GM23248 (cell line): Measurements from ENCODE around the gene PNPLA7. TPM values are rescaled to one million over a fixed set of nuclear protein-coding genes. Genes with fewer than 3 reads are reported as not detected.

Experiments
- DNase-seq: peaks from one replicate; pipeline ENCODE4 v3.0.0-alpha.2; 2015
- H2AFZ ChIP-seq: fragments of 200-600 bp; sonication (generic); 2 replicates; pipeline ENCODE4 v1.6.1; 2016; ENCODE audit warnings: antibody characterized with exemption
- H3F3A ChIP-seq: fragments of 200-600 bp; sonication (generic); 2 replicates; pipeline ENCODE4 v1.6.1; 2016; ENCODE audit warnings: mild to moderate bottlenecking, antibody characterized with exemption, mixed run types; ENCODE audit not compliant: insufficient read depth
- H3K27ac ChIP-seq: fragments of 200-600 bp; sonication (generic); 2 replicates; pipeline ENCODE4 v1.5.1; 2016; ENCODE audit warnings: mild to moderate bottlenecking
- H3K27me3 ChIP-seq: fragments of 200-600 bp; sonication (generic); replicated peaks from 2 replicates; pipeline ENCODE4 v1.6.1; 2016; ENCODE audit warnings: mild to moderate bottlenecking; ENCODE audit not compliant: insufficient read depth
- H3K36me3 ChIP-seq: fragments of 200-600 bp; sonication (generic); 2 replicates; pipeline ENCODE4 v1.6.1; 2016; ENCODE audit warnings: low read depth, mild to moderate bottlenecking
- H3K4me1 ChIP-seq: fragments of 200-600 bp; sonication (generic); 2 replicates; pipeline ENCODE4 v1.6.1; 2016; ENCODE audit warnings: mild to moderate bottlenecking; ENCODE audit not compliant: insufficient read depth
- H3K4me2 ChIP-seq: fragments of 200-600 bp; sonication (generic); one replicate; pipeline ENCODE4 v1.6.1; 2016; ENCODE audit warnings: mild to moderate bottlenecking; ENCODE audit not compliant: unreplicated experiment
- H3K4me3 ChIP-seq: fragments of 200-600 bp; sonication (generic); 2 replicates; pipeline ENCODE4 v1.5.1; 2016; ENCODE audit warnings: mild to moderate bottlenecking
- H3K79me2 ChIP-seq: fragments of 200-600 bp; sonication (generic); 2 replicates; pipeline ENCODE4 v1.6.1; 2016; ENCODE audit warnings: mild to moderate bottlenecking; ENCODE audit not compliant: insufficient read depth
- H3K9ac ChIP-seq: fragments of 200-600 bp; sonication (generic); 2 replicates; pipeline ENCODE4 v1.6.1; 2016; ENCODE audit warnings: mild to moderate bottlenecking
- H3K9me2 ChIP-seq: fragments of 200-600 bp; sonication (generic); 2 replicates; pipeline ENCODE4 v1.6.1; 2016; ENCODE audit warnings: mixed run types, mild to moderate bottlenecking, moderate library complexity; ENCODE audit not compliant: insufficient read depth
- H3K9me3 ChIP-seq: fragments of 200-600 bp; sonication (generic); one replicate; pipeline ENCODE4 v1.6.1; 2017; ENCODE audit warnings: low read depth
- H4K20me1 ChIP-seq: fragments of 200-600 bp; sonication (generic); 2 replicates; pipeline ENCODE4 v1.6.0; 2016; ENCODE audit not compliant: insufficient read depth
- EZH2 ChIP-seq: fragments of 200-600 bp; sonication (generic); IDR thresholded peaks from 2 replicates; pipeline ENCODE4 v1.6.1; 2018; ENCODE audit warnings: antibody characterized with exemption, mild to moderate bottlenecking; ENCODE audit not compliant: insufficient read depth, poor library complexity, severe bottlenecking
- EZH2phosphoT487 ChIP-seq: fragments of 200-600 bp; sonication (generic); IDR thresholded peaks from 2 replicates; pipeline ENCODE4 v1.6.1; 2018; ENCODE audit warnings: antibody characterized with exemption, moderate library complexity, mild to moderate bottlenecking, low read depth; ENCODE audit not compliant: insufficient read depth
- WGBS, 2 experiments: methylation state at CpG; one replicate each; pipeline ENCODE4 v1.1.6; 2015 to 2017; ENCODE audit warnings: low lambda C conversion rate in 2 of 2, low coverage in 1 of 2; ENCODE audit errors: missing lambda C conversion rate in 2 of 2; 5-methylcytosine and 5-hydroxymethylcytosine counted together
- in situ Hi-C: fragments of 300-500 bp; cut with MboI; formaldehyde crosslinking; loops from 2 replicates; pipeline ENCODE4 v1.15.0; 2020
- polyA plus RNA-seq: library from polyadenylated mRNA; unstranded; fragments of >200 nt; fragmentation: Nextera tagmentation; extraction: Ambion mirVana; gene quantifications from 2 replicates; pipeline ENCODE4 v1.2.1, GENCODE V29; 2016
- total RNA-seq: library from RNA; depleted of rRNA; stranded (reverse); fragments of >200 nt; shearing (Covaris generic); gene quantifications from 2 replicates; pipeline ENCODE4 v1.2.3, GENCODE V29; 2014

Gene PNPLA7
- total and polyA plus RNA-seq, 2 experiments from 2014 or later = 0.54 to 0.59 TPM

DNA sequence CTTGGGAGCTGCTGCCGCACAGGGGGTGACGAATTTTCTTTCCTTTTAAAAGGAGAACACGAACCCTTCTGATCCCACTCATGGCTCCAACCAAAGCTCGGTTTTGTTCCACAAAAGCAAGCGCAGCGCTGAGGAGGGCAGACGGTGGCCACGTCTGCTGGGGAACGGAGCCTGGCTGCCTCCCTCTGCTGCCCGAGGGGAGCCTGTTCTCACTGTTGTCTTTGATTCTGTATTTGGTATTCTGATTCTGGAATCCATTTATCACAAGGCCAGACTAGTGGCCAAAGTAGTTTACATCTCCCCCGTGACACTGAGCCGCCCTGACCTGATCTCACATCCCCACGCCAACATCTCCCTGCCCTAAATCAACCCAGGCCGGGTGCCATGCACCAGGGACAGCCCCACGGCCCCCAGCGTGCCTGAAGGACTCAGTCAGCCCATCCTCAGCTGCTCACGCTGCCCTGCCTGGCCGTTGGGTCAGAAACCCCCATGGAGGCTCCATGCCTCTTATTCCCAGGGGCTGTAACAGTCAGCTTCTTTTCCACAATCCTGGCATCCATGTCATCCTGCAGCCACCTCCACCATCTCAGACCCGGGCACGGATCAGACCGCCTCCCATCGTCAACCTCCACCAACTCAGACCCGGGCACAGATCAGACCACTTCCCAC, 84.3 kb downstream of the PNPLA7 start:
- WGBS, 2 experiments = 85 to 87% methylated on average over 23 of the region's 23 CpGs
- H2AFZ ChIP-seq = no peak overlapping the region
- no peak overlapping the region for H3K4me2 ChIP-seq
- no peaks in the 10 kb centered on the region for H4K20me1 ChIP-seq
- H3K4me1 ChIP-seq = no peaks in the 10 kb centered on the region
- no peak for DNase-seq
- no peak overlapping the region for H3K27ac ChIP-seq
- H3K9me2 ChIP-seq = no peaks in the 10 kb centered on the region
- no peak overlapping the region for H3K9ac ChIP-seq
- peaks cover 8% of the 10 kb centered on the region; the same call in 1 of the 2 replicates for H3F3A ChIP-seq
- in situ Hi-C loops = no loop called here
- no peaks in the 10 kb centered on the region for H3K79me2 ChIP-seq
- H3K9me3 ChIP-seq = no peaks in the 10 kb centered on the region
- H3K4me3 ChIP-seq = no peak overlapping the region
- TF ChIP-seq EZH2phosphoT487 = no peak
- TF ChIP-seq EZH2 = no peak
- H3K27me3 ChIP-seq = no peaks in the 10 kb centered on the region
- no peaks in the 10 kb centered on the region for H3K36me3 ChIP-seq

- no peak for TF ChIP-seq EZH2phosphoT487
- TF ChIP-seq EZH2 = no peak
- Histone ChIP-seq H4K20me1 (no peaks in the 10 kb centered on the region), H3K9ac (no peak overlapping the region), H3K4me1 (no peaks in the 10 kb centered on the region), H3K27me3 (no peaks in the 10 kb centered on the region), H3K9me2 (no peaks in the 10 kb centered on the region), H3K36me3 (no peaks in the 10 kb centered on the region), H3K79me2 (no peaks in the 10 kb centered on the region), H2AFZ (no peak overlapping the region), H3K27ac (no peak overlapping the region), H3K9me3 (no peaks in the 10 kb centered on the region), H3K4me3 (no peak overlapping the region), H3F3A (peaks cover 8% of the 10 kb centered on the region; the same call in 1 of the 2 replicates), H3K4me2 (no peak overlapping the region)
- no peak for DNase-seq
- 86 to 90% methylated on average over 23 of the region's 23 CpGs for WGBS, 2 experiments
- in situ Hi-C loops = no loop called here
These were observed 85.0 kb downstream of the PNPLA7 start for GRCh38 chr9:137465000-137465719.

GRCh38 chr9:137464291-137464999, 85.8 kb downstream of the PNPLA7 start:
- no peaks in the 10 kb centered on the region for H3K4me1 ChIP-seq
- no peak overlapping the region for H2AFZ ChIP-seq
- peaks cover 6% of the 10 kb centered on the region; the same call in 1 of the 2 replicates for H3F3A ChIP-seq
- H3K4me2 ChIP-seq = no peak overlapping the region
- 87 to 88% methylated on average over 21 to 28 of the region's 28 CpGs for WGBS, 2 experiments
- H3K9me3 ChIP-seq = no peaks in the 10 kb centered on the region
- H3K4me3 ChIP-seq = no peak overlapping the region
- H3K9ac ChIP-seq = no peak overlapping the region
- in situ Hi-C loops = no loop called here
- H3K27ac ChIP-seq = no peak overlapping the region
- no peaks in the 10 kb centered on the region for H3K36me3 ChIP-seq
- no peaks in the 10 kb centered on the region for H3K9me2 ChIP-seq
- no peak for DNase-seq
- no peaks in the 10 kb centered on the region for H3K79me2 ChIP-seq
- TF ChIP-seq EZH2phosphoT487 = no peak
- no peak for TF ChIP-seq EZH2
- no peaks in the 10 kb centered on the region for H3K27me3 ChIP-seq
- no peaks in the 10 kb centered on the region for H4K20me1 ChIP-seq

DNA sequence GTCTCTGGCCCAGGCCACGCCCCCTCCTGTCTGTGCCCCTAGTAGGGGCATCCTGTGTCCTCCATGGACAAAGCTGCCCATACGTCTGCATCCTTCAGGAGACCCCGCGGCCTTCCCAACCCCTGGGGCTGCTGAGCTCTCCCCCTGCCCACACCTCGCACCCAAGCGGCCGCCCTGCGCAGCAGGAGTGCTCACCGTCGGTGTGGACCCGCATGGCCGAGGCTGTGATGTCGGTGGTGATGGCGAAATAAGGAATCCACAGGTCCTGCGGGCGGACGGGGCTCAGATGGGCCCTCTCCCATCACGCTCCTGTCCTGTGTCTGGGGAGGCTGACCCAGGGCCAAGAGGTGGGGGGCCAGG, 86.3 kb downstream of the PNPLA7 start:
- Histone ChIP-seq H3K27me3 (no peaks in the 10 kb centered on the region), H3K36me3 (no peaks in the 10 kb centered on the region), H2AFZ (no peak overlapping the region), H3K79me2 (no peaks in the 10 kb centered on the region), H3K27ac (no peak overlapping the region), H3K4me3 (no peak overlapping the region), H3K9me2 (no peaks in the 10 kb centered on the region), H3K9ac (no peak overlapping the region), H4K20me1 (no peaks in the 10 kb centered on the region), H3K9me3 (no peaks in the 10 kb centered on the region), H3F3A (0 out of 2 replicates have a peak, but pooled peaks cover 1% of the 10 kb centered on the region), H3K4me2 (no peak overlapping the region), H3K4me1 (no peaks in the 10 kb centered on the region)
- WGBS, 2 experiments = 89 to 90% methylated on average over 18 of the region's 18 CpGs
- in situ Hi-C loops = no loop called here
- TF ChIP-seq EZH2phosphoT487 = no peak
- no peak for TF ChIP-seq EZH2
- DNase-seq = no peak
